NT2/D1 (cell line): Measurements from ENCODE around the gene SRGAP1.

Source experiments
- YY1 ChIP-seq: IDR thresholded peaks from 2 replicates; pipeline ENCODE4 v1.6.1; 2011; ENCODE audit not compliant: insufficient read length, insufficient read depth
- ZNF274 ChIP-seq: IDR thresholded peaks from 2 replicates; pipeline ENCODE4 v1.6.1; 2011; ENCODE audit warnings: mild to moderate bottlenecking, low read depth, low read length

- no peak for TF ChIP-seq YY1
- no peak for TF ChIP-seq ZNF274
Measured at GRCh38 chr12:63929426-63929825, 84.9 kb downstream of the SRGAP1 start.
